ENCODE measurements around the gene NXPE3.

NXPE3 gene

GRCh38 chr3:101813817-101814440 lies 34.9 kb downstream of the NXPE3 start:
- DNase-seq (ENCODE audit: low read depth), result no peak
- peak; percentile 54 for TF ChIP-seq CTCF (conservative IDR thresholded peaks at IDR 0.05; ENCODE audit: low read depth, low read length)
- no peak overlapping the region for H3K4me3 ChIP-seq (ENCODE audit: low read length)

GRCh38 chr3:101814835-101815234 lies 35.8 kb downstream of the NXPE3 start:
- no peak overlapping the region for H3K4me3 ChIP-seq (ENCODE audit: low read length)
- TF ChIP-seq CTCF (conservative IDR thresholded peaks at IDR 0.05; ENCODE audit: low read depth, low read length), result no peak
- no peak for DNase-seq (ENCODE audit: low read depth)

GRCh38 chr3:101816215-101817149 lies 37.5 kb downstream of the NXPE3 start:
- no peak for TF ChIP-seq CTCF (conservative IDR thresholded peaks at IDR 0.05; ENCODE audit: low read depth, low read length)
- no peak overlapping the region for H3K4me3 ChIP-seq (ENCODE audit: low read length)
- no peak for DNase-seq (ENCODE audit: low read depth)

GRCh38 chr3:101817992-101818391 lies 39.0 kb downstream of the NXPE3 start:
- no peak for DNase-seq (ENCODE audit: low read depth)
- TF ChIP-seq CTCF (conservative IDR thresholded peaks at IDR 0.05; ENCODE audit: low read depth, low read length), result no peak
- no peak overlapping the region for H3K4me3 ChIP-seq (ENCODE audit: low read length)

- no peak overlapping the region for H3K4me3 ChIP-seq (ENCODE audit: low read length)
- no peak for DNase-seq (ENCODE audit: low read depth)
- no peak for TF ChIP-seq CTCF (conservative IDR thresholded peaks at IDR 0.05; ENCODE audit: low read depth, low read length)
Observed at GRCh38 chr3:101819649-101820206, 40.7 kb downstream of the NXPE3 start.

- no peak for TF ChIP-seq CTCF (conservative IDR thresholded peaks at IDR 0.05; ENCODE audit: low read depth, low read length)
- no peak overlapping the region for H3K4me3 ChIP-seq (ENCODE audit: low read length)
- no peak for DNase-seq (ENCODE audit: low read depth)
Observed at GRCh38 chr3:101821503-101821902, 42.5 kb downstream of the NXPE3 start.

Measured in retinal pigment epithelial cell (primary cell).